DOHH2 (cell line): ENCODE measurements around the gene SF3B3.

Source experiments
- CTCF ChIP-seq: fragments of 200-600 bp; sonication (generic); IDR thresholded peaks from one replicate; pipeline ENCODE4 v1.5.1; 2014; ENCODE audit warnings: antibody characterized with exemption, mild to moderate bottlenecking, low read depth, low read length; ENCODE audit not compliant: poor library complexity, severe bottlenecking
- EZH2phosphoT487 ChIP-seq: fragments of 200-600 bp; sonication (generic); IDR thresholded peaks from 2 replicates; pipeline ENCODE4 v1.6.1; 2017; ENCODE audit warnings: borderline replicate concordance, mild to moderate bottlenecking, antibody characterized with exemption, low read length, moderate library complexity, mixed read lengths

- no peak for TF ChIP-seq CTCF
- TF ChIP-seq EZH2phosphoT487: no peak
Observed at GRCh38 chr16:70591615-70592014, 68.0 kb downstream of the SF3B3 start.
